ENCODE data around the gene CELF1. TPM values are rescaled to one million over a fixed set of nuclear protein-coding genes. Genes with fewer than 3 reads are reported as not detected.
A peak's percentile ranks its signal among the peaks of the same experiment; 100 is the strongest.

CELF1 gene
- total RNA-seq, 6 experiments from 2014 or later = 66.3 to 86.5 (median 71.7) TPM

- H3K4me3 ChIP-seq = no peak overlapping the region
- no peaks in the 10 kb centered on the region for H3K9me3 ChIP-seq
- H3K36me3 ChIP-seq = no peaks in the 10 kb centered on the region
- no peaks in the 10 kb centered on the region for H3K27me3 ChIP-seq
- H3K27ac ChIP-seq = peak overlapping the region; percentile 75 to 94 (median 87)
- ATAC-seq = no peak
- no peak for DNase-seq
- 48% methylated on average over 3 of the region's 3 CpGs for WGBS (ENCODE audit: insufficient coverage, low coverage, low lambda C conversion rate, missing lambda C conversion rate)
- intact Hi-C loops (cut with DNase I) = no loop called here
- H3K4me1 ChIP-seq = peaks cover 0 to 66% (median 17%) of the 10 kb centered on the region in 4 donors
- TF ChIP-seq CTCF (IDR thresholded peaks at IDR 0.05) = no peak
- TF ChIP-seq POLR2A (IDR thresholded peaks at IDR 0.05) = no peak
Observed at GRCh38 chr11:47433157-47433556, 119.8 kb downstream of the CELF1 start.

GRCh38 chr11:47431356-47432083 lies 121.4 kb downstream of the CELF1 start:
- Histone ChIP-seq H3K27me3 (no peaks in the 10 kb centered on the region), H3K27ac (peak overlapping the region; percentile 60 to 94 (median 89)), H3K4me3 (no peak overlapping the region), H3K36me3 (no peaks in the 10 kb centered on the region), H3K4me1 (peaks cover 0 to 51% (median 12%) of the 10 kb centered on the region in 4 donors), H3K9me3 (no peaks in the 10 kb centered on the region)
- peak; percentile 40 to 61 (median 60) for ATAC-seq
- intact Hi-C loops (cut with DNase I) = no loop called here
- no peak for TF ChIP-seq POLR2A (IDR thresholded peaks at IDR 0.05)
- no peak for TF ChIP-seq CTCF (IDR thresholded peaks at IDR 0.05)
- DNase-seq = peak; percentile 75 to 85 (median 80)
- WGBS (ENCODE audit: insufficient coverage, low coverage, low lambda C conversion rate, missing lambda C conversion rate) = 30% methylated on average over 8 of the region's 9 CpGs

- ATAC-seq (peak in 1 of 4 donors; percentile 30), DNase-seq (peak in 1 of 3 donors; percentile 75)
- H3K27ac ChIP-seq = peak overlapping the region in 2 of 3 donors; percentile 89 to 94
- 59% methylated on average over 5 of the region's 5 CpGs for WGBS (ENCODE audit: insufficient coverage, low coverage, low lambda C conversion rate, missing lambda C conversion rate)
- intact Hi-C loops (cut with DNase I) = no loop called here
- no peaks in the 10 kb centered on the region for H3K27me3 ChIP-seq
- TF ChIP-seq POLR2A (IDR thresholded peaks at IDR 0.05) (no peak), CTCF (IDR thresholded peaks at IDR 0.05) (no peak)
- H3K9me3 ChIP-seq = no peaks in the 10 kb centered on the region
- peak overlapping the region in 1 of 3 donors; percentile 19 for H3K4me3 ChIP-seq
- H3K4me1 ChIP-seq = peaks cover 0 to 43% (median 12%) of the 10 kb centered on the region in 4 donors
- no peaks in the 10 kb centered on the region for H3K36me3 ChIP-seq
Observed at GRCh38 chr11:47430524-47430923, 122.4 kb downstream of the CELF1 start.

- Histone ChIP-seq H3K4me1 (peaks cover 0 to 13% (median 3%) of the 10 kb centered on the region in 4 donors), H3K27me3 (no peaks in the 10 kb centered on the region), H3K27ac (peak within 1 kb of the TSS; percentile 93 to 98 (median 95)), H3K9me3 (no peaks in the 10 kb centered on the region), H3K36me3 (peaks cover 0 to 30% (median 13%) of the 10 kb centered on the region in 4 donors), H3K4me3 (peak within 1 kb of the TSS; percentile 77 to 99 (median 81))
- ATAC-seq (peak; percentile 92 to 96 (median 94)), DNase-seq (peak; percentile 98 to 99 (median 98))
- intact Hi-C loops (cut with DNase I) = loop anchor here in 1 of 2 donors (10.0 kb wide), 1 partner anchor 52 kb away; the partner anchor contains the start of gene SPI1
- 2% methylated on average over 45 of the region's 62 CpGs for WGBS (ENCODE audit: insufficient coverage, low coverage, low lambda C conversion rate, missing lambda C conversion rate)
- no peak for TF ChIP-seq CTCF (IDR thresholded peaks at IDR 0.05)
- TF ChIP-seq POLR2A (IDR thresholded peaks at IDR 0.05) = peak; percentile 66
Observed at GRCh38 chr11:47426062-47426956, 126.6 kb downstream of the CELF1 start, which contains the start of gene PSMC3. TSS of gene PSMC3 (minus strand) at chr11:47426439. CDS start at chr11:47426279, 160 bp downstream.
